Measurements from ENCODE around the gene ODF2L. TPM values are rescaled to one million over a fixed set of nuclear protein-coding genes. Genes with fewer than 3 reads are reported as not detected.

The ODF2L gene
- total RNA-seq, 1 donor from 2014 or later, result 84.5 TPM

GRCh38 chr1:86423873-86424272 is 27.8 kb upstream of the ODF2L start, which contains the start of gene CLCA2:
Gene CLCA2 (plus strand): TSS chr1:86424171. CDS start chr1:86424248, 77 bp downstream.
- H3K27ac Mint-ChIP-seq (ENCODE audit: unreplicated experiment), result no peak within 1 kb of the TSS
- no peak within 1 kb of the TSS for H3K4me3 Mint-ChIP-seq (ENCODE audit: unreplicated experiment)
- DNase-seq (ENCODE audit: low spot score), result no peak
- H3K36me3 Mint-ChIP-seq (ENCODE audit: low read depth, unreplicated experiment), result no peaks in the 10 kb centered on the region
- H3K9me3 Mint-ChIP-seq (ENCODE audit: unreplicated experiment), result no peaks in the 10 kb centered on the region
- peaks cover 3% of the 10 kb centered on the region for H3K27me3 Mint-ChIP-seq (ENCODE audit: unreplicated experiment)
- H3K4me1 Mint-ChIP-seq (ENCODE audit: unreplicated experiment), result peaks cover 3% of the 10 kb centered on the region
- TF ChIP-seq CTCF (IDR thresholded peaks at IDR 0.05; ENCODE audit: unreplicated experiment), result no peak

GRCh38 chr1:86423473-86423872 is 27.4 kb upstream of the ODF2L start:
- TF ChIP-seq CTCF (IDR thresholded peaks at IDR 0.05; ENCODE audit: unreplicated experiment), result no peak
- Mint-ChIP-seq H3K36me3 (ENCODE audit: low read depth, unreplicated experiment) (no peaks in the 10 kb centered on the region), H3K9me3 (ENCODE audit: unreplicated experiment) (no peaks in the 10 kb centered on the region), H3K4me1 (ENCODE audit: unreplicated experiment) (peaks cover 3% of the 10 kb centered on the region), H3K27me3 (ENCODE audit: unreplicated experiment) (peaks cover 3% of the 10 kb centered on the region), H3K4me3 (ENCODE audit: unreplicated experiment) (no peak overlapping the region), H3K27ac (ENCODE audit: unreplicated experiment) (no peak overlapping the region)
- no peak for DNase-seq (ENCODE audit: low spot score)

- DNase-seq (ENCODE audit: low spot score), result no peak
- Mint-ChIP-seq H3K36me3 (ENCODE audit: low read depth, unreplicated experiment) (no peaks in the 10 kb centered on the region), H3K27ac (ENCODE audit: unreplicated experiment) (no peak overlapping the region), H3K9me3 (ENCODE audit: unreplicated experiment) (no peaks in the 10 kb centered on the region), H3K27me3 (ENCODE audit: unreplicated experiment) (peaks cover 3% of the 10 kb centered on the region), H3K4me3 (ENCODE audit: unreplicated experiment) (no peak overlapping the region), H3K4me1 (ENCODE audit: unreplicated experiment) (peaks cover 8% of the 10 kb centered on the region)
- TF ChIP-seq CTCF (IDR thresholded peaks at IDR 0.05; ENCODE audit: unreplicated experiment), result no peak
Measured at GRCh38 chr1:86421601-86422280, 25.6 kb upstream of the ODF2L start.

DNA sequence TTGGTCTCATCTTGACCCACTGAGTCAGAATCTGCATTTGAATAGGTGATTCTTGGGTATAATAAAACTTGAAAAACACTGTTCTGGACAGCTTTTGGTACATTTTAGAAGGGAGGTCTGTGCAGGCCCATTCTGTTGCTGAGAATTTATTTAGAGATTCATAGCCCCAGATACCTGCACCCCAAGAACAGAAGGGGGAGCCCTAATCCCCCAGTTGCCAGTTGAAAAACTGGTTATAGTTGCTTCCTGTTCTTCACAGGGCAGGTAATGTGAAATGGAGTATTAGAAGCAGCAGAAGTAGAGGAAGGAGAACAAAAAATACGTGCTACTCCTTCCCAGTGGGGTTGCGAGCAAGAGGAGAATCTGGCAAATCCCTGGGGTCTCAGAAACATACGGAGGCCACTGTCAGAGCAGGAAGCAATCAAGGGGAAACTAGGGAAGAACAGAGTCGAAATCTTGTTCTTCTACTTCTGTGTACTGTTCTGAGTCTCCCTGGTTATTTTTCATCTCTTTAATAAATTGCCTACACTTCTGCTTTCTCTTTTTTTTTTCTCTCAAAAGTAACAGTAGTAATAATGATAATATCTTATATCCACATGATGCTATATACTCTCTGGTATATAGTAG is 23.3 kb upstream of the ODF2L start:
- no peak for TF ChIP-seq CTCF (IDR thresholded peaks at IDR 0.05; ENCODE audit: unreplicated experiment)
- H3K27me3 Mint-ChIP-seq (ENCODE audit: unreplicated experiment), result peaks cover 3% of the 10 kb centered on the region
- no peak overlapping the region for H3K27ac Mint-ChIP-seq (ENCODE audit: unreplicated experiment)
- no peak for DNase-seq (ENCODE audit: low spot score)
- peaks cover 8% of the 10 kb centered on the region for H3K4me1 Mint-ChIP-seq (ENCODE audit: unreplicated experiment)
- no peaks in the 10 kb centered on the region for H3K9me3 Mint-ChIP-seq (ENCODE audit: unreplicated experiment)
- no peaks in the 10 kb centered on the region for H3K36me3 Mint-ChIP-seq (ENCODE audit: low read depth, unreplicated experiment)
- H3K4me3 Mint-ChIP-seq (ENCODE audit: unreplicated experiment), result no peak overlapping the region

GRCh38 chr1:86416343-86416742 is 20.2 kb upstream of the ODF2L start:
- peaks cover 8% of the 10 kb centered on the region for H3K4me1 Mint-ChIP-seq (ENCODE audit: unreplicated experiment)
- H3K36me3 Mint-ChIP-seq (ENCODE audit: low read depth, unreplicated experiment), result no peaks in the 10 kb centered on the region
- no peaks in the 10 kb centered on the region for H3K9me3 Mint-ChIP-seq (ENCODE audit: unreplicated experiment)
- no peak for DNase-seq (ENCODE audit: low spot score)
- H3K27ac Mint-ChIP-seq (ENCODE audit: unreplicated experiment), result no peak overlapping the region
- no peak overlapping the region for H3K4me3 Mint-ChIP-seq (ENCODE audit: unreplicated experiment)
- TF ChIP-seq CTCF (IDR thresholded peaks at IDR 0.05; ENCODE audit: unreplicated experiment), result no peak
- no peaks in the 10 kb centered on the region for H3K27me3 Mint-ChIP-seq (ENCODE audit: unreplicated experiment)

Data from endothelial cell (in vitro differentiated cells).